Measurements from ENCODE around the gene HMCN2.
"Not testable (repeated sequence)": the region's sequence is repeated elsewhere in the genome, so short reads cannot be mapped to it uniquely, and the experiment has no call there.

Gene HMCN2

DNA sequence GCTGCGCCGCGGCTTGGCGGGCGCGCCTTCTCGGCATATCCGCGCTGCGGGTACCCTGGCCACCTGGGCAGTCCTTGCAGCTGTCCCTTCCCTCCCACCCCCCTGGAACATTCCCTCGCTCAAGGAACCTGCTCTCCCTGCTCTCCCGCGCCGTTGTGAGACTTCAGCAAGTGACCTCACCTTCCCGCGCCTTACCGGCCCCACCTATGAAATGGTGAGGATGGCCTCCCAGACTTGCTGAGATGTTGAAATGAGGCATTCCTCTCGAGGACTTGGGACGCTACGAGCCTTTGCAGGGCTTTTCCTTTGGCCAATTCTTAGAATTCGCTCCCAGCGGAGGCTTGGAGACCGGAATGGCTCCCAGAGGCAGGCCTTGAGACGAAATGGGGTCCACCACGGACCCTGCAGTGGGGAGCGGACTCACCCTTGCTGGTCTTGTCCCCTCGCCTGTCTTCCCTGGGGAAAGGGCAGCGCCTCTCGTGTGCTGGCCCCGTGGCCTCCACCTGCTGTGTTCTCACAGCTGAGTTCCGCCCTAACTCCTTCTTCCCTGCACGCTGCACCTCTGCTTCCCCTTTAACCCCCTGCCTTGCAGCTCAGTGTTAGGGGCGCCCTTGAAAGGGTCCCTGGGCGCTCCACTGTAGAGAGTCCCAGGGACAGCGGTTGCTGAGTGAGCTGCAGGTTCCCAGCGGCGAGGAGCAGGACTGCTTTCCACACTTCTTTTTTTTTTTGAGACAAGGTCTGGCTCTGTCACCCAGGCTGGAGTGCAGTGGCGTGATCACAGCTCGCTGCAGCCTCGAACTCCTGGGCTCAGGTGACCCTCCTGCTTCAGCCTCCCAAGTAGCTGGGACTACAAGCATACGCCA is 907 bp downstream of the HMCN2 start:
- no peak for DNase-seq

DNA sequence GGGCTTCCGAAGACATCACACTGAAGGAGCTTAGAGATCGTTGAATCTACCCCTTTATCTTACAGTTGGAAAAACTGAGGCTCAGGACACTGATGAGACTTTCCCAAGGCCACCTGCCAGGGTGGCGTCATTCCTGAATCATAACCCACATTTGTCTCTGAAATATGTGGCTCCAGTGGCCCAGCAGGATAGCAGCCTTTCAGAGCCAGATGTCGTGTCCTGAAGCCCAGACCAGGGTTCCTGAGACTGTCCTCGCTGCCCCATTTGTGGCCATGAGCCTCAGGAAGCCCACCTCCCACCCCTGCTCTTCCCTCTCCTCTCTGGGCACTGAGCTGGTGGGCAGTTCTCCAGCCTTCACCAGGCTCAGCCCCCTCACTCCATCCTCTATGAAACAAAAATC is 2.4 kb downstream of the HMCN2 start:
- no peak for DNase-seq

DNA sequence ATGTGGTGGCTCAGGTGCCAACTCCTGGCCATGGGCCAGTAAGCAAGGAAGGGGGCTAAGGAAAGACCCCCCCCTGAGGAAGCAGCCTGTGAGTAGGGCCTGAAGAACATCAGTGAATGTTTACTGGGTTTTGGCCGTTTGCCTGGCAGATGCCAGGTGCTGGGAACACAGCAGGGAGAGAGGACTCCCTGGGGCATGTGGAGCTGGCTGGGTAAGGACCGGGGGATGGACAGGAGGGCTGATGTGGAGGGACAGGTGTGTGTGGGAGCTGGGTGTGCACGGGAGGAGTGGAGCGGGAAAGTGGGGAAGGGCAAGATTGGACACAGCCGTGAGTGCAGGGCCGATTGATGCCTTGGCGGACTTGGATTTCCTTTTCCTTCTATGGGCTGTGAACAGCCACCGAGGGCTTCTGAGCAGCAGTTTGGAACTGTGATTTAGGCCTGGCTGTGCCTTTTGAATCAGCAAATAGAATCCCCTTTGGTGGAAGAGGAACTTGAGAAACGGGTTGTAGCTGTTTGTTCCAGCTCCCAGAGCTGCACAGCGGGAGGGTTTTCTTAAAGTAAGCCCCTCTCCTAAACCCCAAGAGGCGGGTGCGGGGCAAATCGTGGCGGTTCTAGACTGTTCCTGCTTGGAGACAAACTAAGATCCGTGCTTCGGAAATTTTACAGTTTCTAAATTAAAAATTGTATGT is 3.1 kb downstream of the HMCN2 start:
- no peak for DNase-seq

DNA sequence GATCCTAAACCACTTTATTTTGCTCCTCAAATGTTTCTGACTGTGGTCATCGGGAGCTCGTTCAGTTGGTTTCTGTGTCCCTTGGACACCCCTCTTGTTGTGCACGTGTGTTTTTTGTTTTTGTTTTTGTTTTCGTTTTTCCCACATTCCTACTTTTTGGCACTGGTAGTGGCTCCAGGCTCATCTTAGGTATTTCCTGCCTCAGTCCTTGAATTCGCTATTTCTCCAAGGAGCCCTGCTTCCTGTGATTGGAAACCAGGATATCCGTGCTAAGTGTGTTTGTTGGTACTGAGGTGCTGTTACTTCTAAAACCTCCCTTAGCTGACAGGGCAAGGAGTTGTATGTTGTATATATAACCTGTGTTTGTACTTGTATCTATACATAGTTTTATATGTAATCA is 5.9 kb downstream of the HMCN2 start:
- DNase-seq, result no peak

DNA sequence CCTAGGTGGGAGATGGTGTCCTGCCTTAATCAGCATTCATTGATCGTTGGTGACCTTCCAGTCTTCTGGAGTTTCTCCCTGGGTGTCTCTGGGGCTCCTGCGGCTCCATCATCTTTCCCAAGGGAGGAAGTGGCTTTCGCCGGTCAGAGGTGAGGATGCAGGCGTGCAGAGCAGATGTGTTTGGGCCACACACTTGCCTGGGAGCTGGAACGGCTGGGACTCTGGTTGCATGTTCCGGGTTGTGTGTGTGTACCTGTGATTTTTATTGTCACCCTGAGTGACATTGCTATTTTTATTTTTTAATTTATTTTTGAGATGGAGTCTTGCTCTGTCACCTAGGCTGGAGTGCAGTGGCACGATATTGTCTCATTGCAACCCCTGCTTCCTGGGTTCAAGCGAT is 9.6 kb downstream of the HMCN2 start:
- no peak for DNase-seq

DNA sequence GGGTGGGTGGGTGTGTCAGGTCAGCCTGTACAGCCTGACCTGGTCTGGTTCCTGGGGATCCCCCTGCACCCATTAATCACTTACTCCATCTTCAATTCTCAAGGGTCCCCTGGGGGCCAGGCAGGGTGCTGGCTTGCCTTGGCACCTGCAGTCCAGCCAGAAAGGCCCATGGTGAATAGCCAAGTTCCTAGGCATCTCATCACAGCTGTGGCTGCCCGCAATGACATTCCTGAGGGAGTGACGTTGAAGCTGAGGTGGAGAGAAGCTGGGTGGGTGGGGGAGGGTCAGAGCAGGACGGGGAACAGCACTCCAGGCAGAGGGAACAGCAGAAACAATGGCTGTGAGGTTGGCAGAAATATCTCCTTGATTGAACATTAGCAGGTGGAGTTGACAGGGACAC is 10.6 kb downstream of the HMCN2 start:
- DNase-seq, result no peak

DNA sequence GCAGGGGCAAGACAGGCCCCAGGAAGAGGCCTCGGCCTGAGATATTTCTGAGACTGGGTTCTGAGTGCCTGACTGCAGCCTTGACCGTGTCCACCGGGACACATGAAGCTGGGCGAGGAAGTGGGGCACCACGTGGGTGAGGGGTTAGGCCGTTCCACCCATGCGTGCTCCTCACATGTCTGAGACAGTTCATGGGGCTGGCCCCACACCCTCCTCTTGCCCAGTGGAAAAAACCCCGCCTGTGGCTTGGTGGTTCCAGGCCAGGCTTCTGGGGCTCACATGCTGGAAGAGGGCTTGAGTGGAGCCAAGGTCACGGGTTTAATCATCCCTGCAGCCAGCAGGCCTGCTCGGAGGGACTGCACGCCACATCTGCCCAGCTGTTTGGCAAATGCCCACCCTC is 11.4 kb downstream of the HMCN2 start:
- DNase-seq, result no peak

DNA sequence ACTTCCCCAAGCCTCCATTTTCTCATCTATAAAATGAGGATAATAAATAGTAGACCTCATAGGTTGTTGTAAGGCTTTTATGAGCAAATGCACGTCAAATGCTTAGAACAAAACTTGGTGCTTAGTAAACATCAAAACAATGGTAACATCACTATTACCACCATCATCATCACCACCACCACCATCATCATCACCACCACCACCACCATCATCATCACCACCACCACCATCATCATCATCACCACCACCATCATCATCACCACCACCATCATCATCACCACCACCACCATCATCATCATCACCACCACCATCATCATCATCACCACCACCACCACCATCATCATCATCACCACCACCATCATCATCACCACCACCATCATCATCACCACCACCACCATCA is 12.0 kb downstream of the HMCN2 start:
- DNase-seq, result not testable (repeated sequence)

DNA sequence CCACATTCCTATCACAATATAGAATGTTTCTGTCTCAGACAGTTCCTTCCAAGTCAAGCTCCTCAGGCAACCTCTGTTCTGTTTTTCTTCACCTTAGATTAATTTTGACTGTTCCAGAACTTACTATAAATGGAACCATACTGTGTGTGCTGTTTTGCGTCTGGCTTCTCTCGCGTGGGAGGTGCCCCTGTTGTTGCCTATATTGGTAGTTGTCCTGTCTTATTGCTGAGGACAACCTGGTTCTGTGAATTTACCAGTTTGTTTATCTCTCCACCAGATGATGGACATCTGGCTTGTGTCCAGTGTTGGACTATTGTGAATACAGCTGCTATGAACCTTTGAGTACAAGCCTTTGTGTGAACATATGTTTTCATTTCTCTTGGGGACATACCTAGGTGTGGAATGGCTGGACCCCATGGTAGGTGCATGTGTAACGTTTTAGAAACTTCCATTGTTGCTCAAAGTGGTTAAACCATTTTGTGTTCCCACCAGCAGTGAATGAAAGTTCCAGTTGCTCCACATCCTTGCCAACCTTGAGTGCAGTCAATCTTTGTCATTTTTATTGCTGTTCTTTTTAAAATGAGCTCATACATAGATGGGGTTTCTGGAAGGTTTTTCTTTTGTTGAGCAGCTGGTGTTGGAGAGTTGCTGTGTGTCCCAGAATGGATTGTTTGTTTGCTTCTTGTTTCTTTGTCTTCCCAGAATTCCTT is 18.1 kb downstream of the HMCN2 start:
- no peak for DNase-seq

DNA sequence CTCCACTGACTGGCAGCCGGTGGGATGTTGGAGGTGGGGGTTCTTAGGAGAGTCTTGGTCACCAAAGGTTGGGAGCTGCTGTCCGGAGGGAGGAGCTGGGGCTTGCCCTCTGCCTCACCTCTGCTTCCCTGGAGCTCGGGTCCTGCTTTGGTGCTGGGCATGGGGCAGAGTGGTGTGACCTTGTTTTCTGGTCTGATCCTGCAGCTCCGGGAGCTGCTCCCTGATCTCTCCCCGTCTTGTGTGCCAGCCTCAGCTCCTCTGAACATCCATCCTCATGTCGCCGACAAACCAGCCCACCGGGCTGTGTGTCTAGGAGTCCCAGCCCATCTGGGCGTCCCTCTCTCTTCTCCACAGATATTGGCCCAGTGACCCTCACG is 18.7 kb downstream of the HMCN2 start:
- DNase-seq, result no peak

DNA sequence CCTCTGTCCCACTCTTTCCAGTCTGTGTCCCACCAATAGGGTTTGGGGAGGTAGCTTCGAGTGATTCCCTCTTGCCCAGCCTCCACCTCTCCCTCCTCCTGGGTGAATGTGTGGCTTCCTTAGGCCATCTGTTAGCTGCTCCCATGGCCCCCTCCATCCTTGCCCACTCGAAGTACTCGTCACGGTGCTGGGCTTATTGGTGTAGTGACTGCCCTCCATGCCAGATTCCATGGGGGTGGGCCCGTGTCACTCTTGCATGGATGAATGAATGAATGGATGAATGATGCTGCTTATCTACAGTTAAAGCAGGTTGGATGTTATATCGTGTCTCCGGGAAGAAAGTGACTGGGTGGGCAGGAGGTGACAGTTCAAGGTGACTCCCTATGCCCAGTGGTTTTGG is 19.1 kb downstream of the HMCN2 start:
- DNase-seq, result no peak

DNA sequence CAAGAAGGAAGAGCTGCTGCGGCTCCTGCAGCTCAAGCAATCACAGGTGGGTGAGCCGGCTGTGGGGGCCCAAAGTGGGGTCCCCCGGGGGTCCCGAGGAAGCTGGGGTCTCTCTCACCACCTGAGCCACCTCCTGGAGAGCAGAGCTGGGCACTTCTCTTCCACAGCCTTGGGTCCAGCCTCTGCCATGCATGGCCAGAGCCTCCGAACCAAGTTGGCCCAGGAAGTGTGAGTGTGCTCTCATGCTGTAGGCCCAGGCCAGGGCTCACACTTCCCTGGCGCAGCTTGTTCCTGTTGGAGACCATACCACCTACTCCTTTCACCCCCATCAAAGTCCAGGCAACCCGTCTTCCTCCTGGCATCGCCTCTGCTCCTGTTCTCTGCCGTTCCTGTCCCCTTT is 19.7 kb downstream of the HMCN2 start:
- no peak for DNase-seq

DNA sequence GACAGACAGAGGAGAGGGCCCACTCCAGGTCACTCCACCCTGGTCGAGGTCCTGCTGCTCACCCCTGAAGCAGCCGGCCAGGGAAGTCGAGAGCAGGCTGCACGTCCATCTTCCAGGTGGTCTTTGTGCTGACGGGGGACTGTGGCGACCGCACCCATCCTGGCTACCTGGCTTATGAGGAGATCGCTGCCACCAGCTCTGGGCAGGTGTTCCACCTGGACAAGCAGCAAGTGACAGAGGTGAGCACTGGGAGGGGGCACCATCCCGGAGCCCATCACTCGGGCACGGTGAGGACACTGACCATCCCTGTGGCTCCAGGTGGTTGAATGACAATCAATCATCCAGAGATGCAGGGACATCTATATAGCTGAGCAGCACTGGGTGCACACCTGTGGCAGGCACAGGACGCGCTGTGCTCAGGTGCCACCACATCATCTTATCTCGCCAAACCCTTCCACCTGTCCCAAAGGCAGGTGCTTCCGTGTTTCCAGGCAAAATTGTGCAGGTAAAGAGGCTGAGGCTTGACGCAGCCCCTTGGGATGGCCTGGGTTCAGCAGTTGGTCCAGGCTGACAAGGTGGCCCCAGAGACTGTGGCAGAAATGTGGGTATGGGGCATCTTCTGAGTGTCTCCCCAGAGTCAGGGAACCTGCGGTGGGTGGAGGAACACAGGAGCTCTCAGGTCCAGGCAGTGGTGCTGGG is 20.7 kb downstream of the HMCN2 start:
- DNase-seq, result no peak

DNA sequence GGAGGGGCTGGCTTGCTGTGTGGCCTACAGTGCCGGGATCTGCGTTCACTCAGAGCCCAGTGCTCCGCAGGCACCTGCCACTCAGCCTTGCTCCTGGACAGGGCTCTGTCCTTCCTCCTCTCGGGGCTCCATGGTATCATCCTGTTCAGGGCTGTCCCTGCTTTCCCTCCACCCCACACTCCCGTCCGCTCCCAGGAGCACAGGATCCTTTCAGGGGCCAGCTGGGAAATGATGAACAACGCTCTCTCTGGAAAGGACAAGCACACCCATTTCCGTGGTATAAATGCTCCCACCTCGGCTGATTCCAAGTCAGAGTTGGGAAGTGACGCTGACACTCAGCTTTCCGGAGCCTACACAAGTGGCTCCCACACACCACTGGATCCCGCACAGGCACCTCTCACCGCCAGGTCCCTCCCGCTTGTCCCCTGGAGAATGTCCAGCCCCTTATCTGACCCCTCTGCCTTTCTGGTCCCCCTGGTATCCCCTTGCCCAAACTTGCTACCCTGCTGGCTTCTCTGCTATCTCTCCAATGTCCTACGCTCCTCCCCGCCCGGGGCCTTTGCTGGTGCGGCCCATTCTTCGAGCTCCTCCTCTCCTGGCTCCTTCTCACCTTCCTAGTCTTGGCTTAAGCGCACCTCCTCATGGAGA is 21.3 kb downstream of the HMCN2 start:
- DNase-seq, result no peak

DNA sequence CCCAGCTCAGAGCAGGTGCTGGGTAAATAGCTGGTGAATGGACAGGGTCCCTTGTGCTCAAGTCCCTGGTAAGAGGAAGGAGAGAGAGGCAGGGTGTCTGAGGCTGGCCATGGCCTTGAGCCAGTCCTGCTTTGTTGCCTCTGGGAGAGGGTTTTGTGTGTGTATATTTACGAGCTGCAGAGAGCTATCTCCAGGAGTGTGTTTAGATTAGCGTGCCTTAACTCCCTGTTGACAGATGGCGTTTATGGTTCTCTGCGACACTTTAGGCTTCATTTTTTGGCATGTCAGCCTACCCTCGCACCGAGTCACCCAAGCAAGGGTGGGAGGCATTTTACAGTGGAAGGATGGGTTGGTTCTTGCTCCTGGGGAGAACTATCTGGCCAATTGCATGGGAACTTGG is 22.2 kb downstream of the HMCN2 start:
- DNase-seq, result no peak

DNA sequence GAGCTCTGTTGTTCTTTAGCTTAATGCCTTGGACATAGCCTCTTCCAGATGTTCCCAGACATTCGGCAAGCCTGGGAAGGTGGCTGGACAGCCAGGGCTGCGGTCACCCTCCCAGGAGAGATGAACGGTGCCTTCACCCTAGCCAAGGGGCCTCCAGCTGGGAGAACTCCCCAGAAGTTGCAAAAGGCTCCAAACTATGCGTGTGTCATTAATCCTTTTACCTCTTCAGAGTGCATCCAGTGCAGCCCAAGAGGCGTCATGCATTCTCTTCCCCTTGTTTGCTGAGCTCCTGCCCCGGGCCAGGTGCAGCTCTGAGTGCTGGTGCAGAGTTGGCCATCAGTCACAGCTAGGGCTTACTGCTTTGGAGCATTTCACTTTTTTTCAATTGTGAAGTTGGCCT is 22.8 kb downstream of the HMCN2 start:
- no peak for DNase-seq

DNA sequence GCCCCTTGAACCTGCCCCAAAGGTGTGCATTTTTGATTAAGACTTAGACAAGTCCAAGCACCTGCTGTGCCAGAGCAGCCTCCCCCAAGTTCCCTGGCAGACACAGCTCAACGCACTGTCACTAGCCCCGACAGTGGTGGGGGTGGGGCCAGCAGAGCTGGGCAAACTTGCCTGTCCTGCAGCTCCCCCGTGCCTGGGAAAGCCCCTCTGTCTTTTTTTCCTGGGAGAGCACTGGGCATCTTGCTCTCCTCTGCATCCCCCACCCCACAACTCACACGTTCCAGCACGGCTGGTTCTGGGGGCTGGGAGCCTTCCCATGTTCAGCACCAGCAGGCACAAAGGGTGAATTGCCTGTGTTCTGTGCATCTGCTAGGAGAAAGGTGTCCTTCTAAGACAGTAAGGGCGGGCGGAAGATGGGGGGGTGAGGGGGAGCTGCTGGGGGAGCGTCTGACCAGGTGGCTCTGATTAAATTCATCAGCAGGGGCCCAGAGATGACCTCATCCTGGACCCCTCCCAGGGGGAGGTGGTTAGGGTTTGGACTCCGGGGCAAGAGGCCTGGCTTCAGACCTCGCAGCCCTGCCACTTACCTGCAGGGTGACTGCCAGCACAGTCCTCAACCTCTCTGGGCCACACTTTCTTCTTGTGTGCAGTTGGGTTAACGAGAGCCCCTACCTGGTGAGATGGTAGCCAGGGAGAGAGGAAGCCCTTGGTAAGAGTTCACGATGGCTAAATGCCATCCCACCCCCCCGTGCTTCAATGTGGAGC is 23.5 kb downstream of the HMCN2 start:
- no peak for DNase-seq

DNA sequence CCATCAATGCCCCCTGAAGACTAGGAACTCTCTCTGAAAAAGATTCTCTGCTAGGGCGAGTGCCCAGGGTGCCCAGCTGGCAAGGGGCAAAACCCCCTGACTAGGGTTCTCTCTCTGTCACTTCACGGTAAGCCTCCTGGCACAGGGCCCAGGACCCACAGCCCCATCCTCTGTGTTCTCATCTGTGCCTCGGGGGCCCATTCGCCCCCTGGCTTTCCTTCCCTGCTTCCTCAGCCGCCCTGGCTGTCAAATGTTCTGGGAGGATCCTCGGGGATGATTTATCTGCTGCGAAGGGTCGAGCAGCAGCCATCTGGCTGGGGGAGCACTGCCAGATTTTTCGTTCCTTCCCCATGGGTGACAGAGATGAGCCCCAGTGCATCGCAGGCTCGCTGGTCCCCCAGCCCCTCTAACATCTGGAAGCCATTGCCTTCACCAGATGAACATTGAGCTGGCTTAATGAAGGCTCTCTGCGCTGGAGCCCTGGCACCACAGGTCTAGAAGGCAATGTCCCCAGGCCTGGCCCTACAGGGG is 24.2 kb downstream of the HMCN2 start:
- no peak for DNase-seq

DNA sequence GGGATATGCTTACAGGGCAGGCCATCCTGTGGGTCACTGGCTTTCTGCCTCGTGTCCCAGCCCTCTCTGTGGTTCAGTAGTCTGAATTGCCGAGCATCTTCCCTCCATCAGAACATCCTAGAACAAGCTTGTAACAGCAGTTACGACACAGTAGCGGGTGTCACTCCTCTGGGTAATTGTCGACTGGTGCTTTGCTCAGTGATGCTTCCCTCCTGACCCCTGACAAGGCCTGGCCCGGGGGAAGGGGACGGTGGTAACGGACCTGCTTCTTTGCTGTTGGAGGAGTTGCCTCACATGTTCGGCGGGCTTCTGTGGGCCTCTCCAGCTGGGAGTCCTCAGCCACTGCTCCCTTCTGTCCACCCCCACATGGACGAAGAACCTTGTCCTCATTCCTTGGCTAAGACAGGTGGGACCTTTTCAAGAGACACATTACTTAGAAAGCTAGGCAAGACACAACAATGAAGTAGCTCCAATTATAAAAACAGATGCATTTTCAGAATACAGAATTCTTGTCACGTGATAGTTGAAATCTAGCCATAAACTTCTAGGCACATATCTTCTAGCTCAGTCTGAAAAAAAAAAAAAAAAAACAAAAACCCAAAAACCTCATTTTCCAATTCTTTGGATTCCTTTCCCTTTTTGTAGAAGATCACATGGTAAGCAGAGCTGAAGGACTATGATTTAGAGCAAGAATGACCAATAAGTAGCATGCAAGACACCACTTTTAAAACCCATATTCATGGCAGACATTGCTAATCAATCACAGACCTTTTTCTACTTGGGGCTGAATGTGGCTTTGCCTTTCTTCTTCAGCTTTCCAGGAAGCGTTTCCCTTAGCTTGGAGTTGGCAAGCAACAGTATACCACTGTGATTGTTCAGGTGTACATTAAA is 25.0 kb downstream of the HMCN2 start:
- no peak for DNase-seq

DNA sequence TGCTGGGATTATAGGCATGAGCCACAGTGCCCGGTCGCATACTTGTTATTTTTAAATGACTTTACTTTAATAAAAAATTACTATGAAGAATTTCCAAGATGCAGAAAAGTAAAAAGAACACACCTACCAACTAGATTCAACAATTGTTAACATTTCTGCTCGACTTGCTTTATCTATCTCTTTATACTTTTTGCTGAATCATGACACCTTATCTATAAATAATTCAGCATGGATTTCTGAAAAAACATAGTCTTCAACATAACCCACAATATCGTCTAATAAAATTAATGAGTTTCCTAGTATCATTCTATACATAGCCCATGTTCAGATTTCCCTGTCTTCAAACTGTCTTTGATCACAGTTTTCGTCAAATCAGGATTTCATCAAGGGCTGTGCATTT is 25.9 kb downstream of the HMCN2 start:
- DNase-seq, result no peak

DNA sequence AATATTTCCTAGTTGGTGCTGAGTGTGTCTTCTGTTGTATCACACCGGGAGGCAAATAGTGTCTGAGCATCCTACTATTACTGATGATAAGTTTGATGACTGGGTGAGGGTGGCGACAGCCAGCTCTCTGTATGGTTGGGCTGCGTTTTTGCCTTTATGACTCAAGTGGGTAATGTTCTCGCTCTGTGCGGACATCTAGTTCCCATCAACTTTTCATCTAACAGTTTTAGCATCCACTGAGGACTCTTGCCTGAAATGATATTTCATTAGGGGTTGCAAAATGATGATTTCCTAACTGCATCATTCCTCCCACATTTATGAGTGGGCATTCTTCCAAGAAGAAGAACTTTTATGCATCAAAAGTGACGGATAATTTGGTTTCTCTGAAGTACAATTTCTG is 26.5 kb downstream of the HMCN2 start:
- DNase-seq, result no peak

Data from kidney glomerular epithelial cell (primary cell).